ACHN (cell line): ENCODE data around the gene C19orf85.
"Not testable (repeated sequence)": the region's sequence is repeated elsewhere in the genome, so short reads cannot be mapped to it uniquely, and the experiment has no call there.

Source experiments
- DNase-seq: peaks from one replicate; pipeline ENCODE4 v3.0.0-alpha.2; 2015
- in situ Hi-C: cut with HindIII; loops from 2 replicates; pipeline ENCODE4 v1.10.0; 2017; ENCODE audit warnings: low sequenced_read_pairs, low pct_ligation_motif_present, low pct_unique_long_range_greater_than_20kb

C19orf85 gene

GRCh38 chr19:55462722-55463121 is 1.8 kb downstream of the C19orf85 start:
- no peak for DNase-seq
- in situ Hi-C loops = no loop called here

DNA sequence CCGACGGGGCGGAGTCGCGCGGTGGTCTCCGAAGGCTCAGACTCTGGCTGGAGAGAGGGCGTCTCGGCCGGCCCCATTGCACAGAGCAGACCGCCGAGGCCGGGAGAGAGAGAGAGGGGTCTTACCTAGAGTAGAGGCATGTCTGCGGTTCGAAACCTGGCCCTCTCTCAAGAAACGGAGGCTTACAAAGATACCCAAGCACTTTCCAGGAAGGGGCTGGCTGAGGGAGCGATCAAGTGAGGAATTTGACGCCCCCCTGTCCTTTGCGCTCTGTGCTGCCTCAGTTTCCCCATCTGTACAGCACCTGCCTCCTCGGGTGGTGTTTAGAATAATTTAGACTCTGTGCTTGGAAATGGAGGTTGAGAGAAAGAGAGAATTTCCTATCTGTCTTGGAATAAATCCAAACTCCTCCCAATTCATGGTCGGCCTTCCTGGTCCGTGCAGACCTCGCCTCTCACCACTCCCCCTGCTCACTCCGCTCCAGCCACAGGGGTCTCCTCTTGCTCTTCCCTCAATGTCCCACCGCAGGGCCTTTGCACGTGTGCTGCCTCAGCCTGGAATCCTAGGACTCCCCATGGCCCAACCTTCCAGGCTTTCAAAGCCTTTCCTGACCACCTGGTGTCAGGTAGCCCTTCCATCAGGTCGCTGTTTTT is 2.5 kb downstream of the C19orf85 start:
- peak; percentile 45 for DNase-seq
- in situ Hi-C loops = no loop called here

GRCh38 chr19:55461259-55461973 is 3.1 kb downstream of the C19orf85 start, which contains the start of gene ISOC2:
Gene ISOC2 (minus strand): TSS chr19:55461642. CDS start chr19:55456486, 5,156 bp downstream.
- DNase-seq = peak; percentile 98
- in situ Hi-C loops = no loop called here

DNA sequence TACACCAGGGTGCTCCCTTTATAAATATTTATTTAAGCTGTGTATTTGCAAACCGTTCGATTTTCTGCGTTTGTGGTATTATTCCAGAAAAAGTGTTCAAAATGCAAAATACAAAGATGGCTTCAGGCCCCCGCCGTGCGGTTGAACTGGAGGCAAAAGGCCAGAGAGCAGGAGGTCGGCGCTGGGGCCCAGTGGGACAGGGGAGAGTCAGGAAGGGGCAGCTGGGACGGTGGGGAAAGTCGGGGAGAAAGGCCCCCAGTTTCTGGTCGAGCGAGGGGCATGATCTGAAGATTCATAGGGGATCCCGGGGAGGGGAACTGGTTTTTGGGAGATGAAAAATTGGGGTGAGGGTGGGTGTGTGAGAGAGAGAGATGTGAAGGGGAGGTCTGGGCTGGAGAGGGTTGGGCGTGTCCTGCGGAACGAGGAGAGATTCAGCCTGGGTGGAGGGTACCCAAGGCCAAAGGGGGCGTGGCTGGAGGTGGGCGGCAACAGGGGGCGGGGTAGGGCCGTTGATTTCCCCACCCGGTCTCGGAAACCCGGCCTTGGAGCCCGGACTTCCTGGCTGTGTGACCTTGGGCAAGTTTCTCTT is 3.8 kb downstream of the C19orf85 start:
- DNase-seq = peak; percentile 39
- in situ Hi-C loops = no loop called here

- in situ Hi-C loops = no loop called here
- DNase-seq = no peak
Observed at GRCh38 chr19:55459950-55460657, 4.4 kb downstream of the C19orf85 start.

GRCh38 chr19:55459551-55459949 is 5.0 kb downstream of the C19orf85 start:
- DNase-seq = no peak
- in situ Hi-C loops = no loop called here

DNA sequence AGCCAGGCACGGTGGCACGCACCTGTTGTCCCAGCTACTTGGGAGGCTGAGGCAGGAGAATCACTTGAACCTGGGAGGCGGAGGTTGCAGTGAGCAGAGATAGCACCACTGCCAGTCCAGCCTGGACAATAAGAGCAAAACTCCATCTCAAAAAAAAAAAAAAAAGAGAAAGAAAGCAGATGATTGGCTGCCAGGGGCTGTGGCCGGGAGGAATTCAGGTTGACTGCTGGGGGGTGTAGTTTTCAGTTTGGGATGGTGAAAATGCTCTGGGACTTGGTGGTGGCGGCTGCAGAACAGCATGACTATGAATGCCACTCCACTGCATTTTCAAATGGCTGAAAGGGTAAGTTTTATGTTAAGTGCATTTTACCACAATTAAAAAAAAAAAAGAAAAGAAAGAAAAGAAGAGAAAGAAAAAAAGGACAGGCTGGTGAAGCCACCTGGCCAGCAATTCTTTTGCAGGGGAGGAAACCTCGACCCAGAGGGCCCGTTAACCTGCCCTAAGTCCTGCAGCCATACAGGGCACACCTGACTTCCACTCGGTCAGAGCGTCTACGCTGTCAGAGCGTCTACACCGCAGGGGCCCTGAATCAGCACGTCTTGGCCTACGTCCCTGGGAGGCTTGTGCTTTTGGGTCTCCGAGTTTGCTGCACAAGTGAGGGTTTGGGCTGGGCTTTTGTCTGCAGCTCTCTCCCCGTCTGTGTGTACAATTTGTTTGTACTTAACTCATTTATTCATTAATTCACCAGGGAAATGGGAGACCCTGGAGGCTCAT is 6.7 kb downstream of the C19orf85 start:
- DNase-seq = no peak
- in situ Hi-C loops = no loop called here

- DNase-seq = no peak
- in situ Hi-C loops = no loop called here
Observed at GRCh38 chr19:55456347-55456746, 8.2 kb downstream of the C19orf85 start.

DNA sequence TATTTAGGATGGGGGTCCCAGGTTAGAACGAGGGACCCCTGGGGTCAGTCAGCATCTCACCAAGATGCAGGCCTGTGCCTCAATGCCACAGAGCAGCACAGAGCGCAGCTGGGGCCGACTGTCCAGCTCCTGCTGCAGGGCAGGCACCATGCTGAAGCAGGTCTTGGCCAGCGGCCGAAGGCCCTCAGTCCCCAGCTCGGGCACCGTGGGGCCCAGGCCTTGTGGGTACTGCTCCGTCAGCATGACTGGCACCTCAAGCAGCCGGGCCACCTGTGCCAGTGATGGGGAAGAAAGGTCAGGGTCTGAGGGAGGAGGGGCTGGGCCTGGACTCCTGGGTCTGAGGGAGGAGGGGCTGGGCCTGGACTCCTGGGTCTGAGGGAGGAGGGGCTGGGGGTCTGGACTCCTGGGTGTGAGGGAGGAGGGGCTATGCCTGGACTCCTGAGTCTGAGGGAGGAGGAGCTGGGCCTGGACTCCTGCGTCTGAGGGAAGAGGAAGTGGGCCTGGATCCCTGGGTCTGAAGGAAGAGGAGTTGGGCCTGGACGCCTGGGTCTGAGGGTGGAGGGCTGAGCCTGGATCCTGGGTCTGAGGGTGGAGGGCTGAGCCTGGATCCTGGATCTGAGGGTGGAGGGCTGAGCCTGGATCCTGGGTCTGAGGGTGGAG is 8.8 kb downstream of the C19orf85 start:
- in situ Hi-C loops = no loop called here
- no peak for DNase-seq

DNA sequence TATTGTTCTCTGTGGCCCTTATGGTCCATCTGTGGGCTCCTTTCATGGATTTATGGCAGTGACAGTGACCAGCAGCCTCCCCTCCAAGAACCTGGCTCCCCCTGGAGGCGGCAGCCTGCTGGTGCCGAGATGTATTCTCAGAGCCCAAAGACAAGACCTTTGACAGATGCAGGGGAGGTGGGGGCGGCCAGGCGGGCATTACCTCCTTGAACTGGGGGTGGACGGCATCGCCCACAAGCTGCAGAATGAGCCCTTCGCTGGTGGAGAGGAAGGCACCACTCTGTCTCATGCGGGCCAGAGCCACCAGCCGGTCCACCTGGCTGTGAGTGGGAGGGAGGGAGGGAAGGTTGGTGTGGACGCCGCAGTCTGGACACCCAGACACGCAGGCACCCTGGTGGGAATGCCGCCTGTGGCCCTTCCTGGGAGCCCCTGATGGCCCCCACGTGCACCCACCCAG is 9.7 kb downstream of the C19orf85 start:
- peak; percentile 45 for DNase-seq
- in situ Hi-C loops = no loop called here

DNA sequence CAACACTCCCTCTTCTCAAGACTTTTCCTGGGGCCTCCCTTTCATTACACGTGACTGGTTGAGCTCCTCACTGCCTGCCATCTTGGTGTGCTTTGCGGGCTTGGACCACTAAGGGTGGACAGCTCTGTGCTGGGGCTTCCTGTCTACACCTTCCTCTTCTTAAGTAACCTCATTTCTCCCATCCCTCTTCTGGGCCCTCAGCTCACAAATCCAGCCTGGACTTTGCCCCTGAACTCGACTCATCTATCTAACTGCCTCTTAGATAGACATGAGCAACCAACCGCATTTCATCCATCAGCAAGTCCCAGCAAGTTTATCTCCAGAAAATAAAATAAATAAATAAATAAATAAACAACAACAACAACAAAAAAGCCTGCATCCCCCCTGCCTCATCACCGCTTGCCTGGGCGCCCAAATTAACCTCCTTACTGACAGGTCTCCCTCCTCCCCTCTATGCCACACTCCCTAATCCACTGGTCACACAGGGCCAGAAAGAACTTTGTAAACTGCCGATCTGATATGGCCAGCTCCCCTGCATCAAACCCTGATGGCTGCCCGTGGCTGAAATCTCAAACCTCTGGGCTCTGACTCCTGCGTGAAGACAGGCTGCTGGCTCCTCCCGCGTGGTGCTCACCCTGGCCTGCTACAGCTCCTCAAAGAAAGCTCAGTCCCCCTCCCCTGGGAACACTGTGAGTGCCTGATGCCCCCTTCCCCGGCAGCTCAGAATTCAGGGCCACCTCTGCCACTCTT is 10.9 kb downstream of the C19orf85 start:
- no peak for DNase-seq
- in situ Hi-C loops = no loop called here

GRCh38 chr19:55452749-55453346 is 11.7 kb downstream of the C19orf85 start:
- DNase-seq = no peak
- in situ Hi-C loops = no loop called here

- in situ Hi-C loops = no loop called here
- no peak for DNase-seq
Observed at GRCh38 chr19:55451965-55452748, 12.4 kb downstream of the C19orf85 start.

DNA sequence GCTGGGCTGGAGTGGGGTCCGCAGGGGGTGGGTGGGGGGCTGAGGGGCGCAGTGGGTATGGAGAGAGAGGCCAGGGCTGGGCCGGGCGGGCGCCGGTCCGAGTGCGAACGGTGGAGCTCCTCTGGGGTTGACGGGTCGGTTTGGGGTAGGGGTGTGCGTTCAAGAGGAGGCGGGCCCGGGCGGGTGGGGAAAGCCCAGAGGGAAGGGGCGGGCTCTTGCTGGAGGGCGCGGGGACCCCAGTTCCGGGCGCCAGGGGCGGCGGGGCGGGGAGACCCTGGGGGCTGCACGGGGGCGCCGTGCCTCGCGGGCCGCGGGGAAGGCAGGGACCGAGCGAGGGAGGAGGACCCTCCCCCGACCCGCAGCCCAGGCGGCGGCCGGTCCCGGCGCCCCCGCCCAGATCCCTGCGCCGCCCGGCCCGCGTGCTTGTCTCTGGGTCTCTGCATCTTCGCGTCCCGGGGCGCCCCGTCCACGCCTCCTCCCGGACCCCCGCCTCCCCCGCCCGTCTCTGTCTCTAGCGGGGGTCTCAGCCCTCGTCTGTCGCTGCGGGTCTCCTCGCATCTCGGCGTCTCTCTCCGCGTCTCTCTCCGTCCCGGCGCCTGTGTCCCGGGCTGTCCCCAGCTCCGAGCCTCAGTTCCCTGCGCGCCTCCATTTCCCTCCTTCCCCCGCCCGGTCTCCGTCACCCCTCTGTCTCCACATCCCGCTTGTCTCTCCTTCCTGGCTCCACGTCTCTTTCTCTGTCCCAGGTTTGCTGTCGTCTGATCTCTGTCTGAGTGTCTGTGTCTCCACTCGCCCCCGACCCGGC is 13.2 kb downstream of the C19orf85 start:
- in situ Hi-C loops = no loop called here
- DNase-seq = no peak

GRCh38 chr19:55449469-55449868 is 15.1 kb downstream of the C19orf85 start:
- in situ Hi-C loops = no loop called here
- no peak for DNase-seq

DNA sequence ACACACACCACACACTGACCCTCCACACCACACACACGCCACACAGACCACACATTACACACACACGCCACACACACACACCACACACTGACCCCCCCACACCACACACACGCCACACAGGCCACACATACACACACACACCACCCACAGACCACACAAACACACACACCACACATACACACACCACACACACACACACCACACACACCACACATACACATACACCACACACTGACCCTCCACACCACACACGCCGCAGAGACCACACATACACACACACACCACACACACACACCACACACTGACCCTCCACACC is 16.4 kb downstream of the C19orf85 start:
- DNase-seq, in situ Hi-C loops: not testable (repeated sequence)
